Epithelial cell of proximal tubule (primary cell): ENCODE results near the gene ASTN2. TPM values are rescaled to one million over a fixed set of nuclear protein-coding genes. Genes with fewer than 3 reads are reported as not detected.
"Not testable (repeated sequence)": the region's sequence is repeated elsewhere in the genome, so short reads cannot be mapped to it uniquely, and the experiment has no call there.

Experiments used
- DNase-seq: peaks from one replicate; pipeline ENCODE4 v3.0.0-alpha.2; 2011; ENCODE audit warnings: low read depth
- H3K4me3 ChIP-seq: 2 replicates; pipeline ENCODE4 v1.5.1; 2011; ENCODE audit warnings: low read depth, mild to moderate bottlenecking, low read length
- total RNA-seq: library from RNA; depleted of rRNA; stranded (reverse); fragments of >200 nt; gene quantifications from 2 replicates; pipeline ENCODE4 v1.2.3, GENCODE V29; 2015
- TF ChIP-seq, protein P1 (sequence below): conservative IDR thresholded peaks from 2 replicates; pipeline ENCODE4 v1.5.1; 2012; ENCODE audit warnings: low read depth, mild to moderate bottlenecking, low read length

Gene ASTN2
- total RNA-seq, 1 donor from 2014 or later = 4.4 TPM

GRCh38 chr9:116928289-116928688 lies 486.6 kb downstream of the ASTN2 start:
- no peak for DNase-seq
- H3K4me3 ChIP-seq = no peak overlapping the region
- TF ChIP-seq, protein P1, sequence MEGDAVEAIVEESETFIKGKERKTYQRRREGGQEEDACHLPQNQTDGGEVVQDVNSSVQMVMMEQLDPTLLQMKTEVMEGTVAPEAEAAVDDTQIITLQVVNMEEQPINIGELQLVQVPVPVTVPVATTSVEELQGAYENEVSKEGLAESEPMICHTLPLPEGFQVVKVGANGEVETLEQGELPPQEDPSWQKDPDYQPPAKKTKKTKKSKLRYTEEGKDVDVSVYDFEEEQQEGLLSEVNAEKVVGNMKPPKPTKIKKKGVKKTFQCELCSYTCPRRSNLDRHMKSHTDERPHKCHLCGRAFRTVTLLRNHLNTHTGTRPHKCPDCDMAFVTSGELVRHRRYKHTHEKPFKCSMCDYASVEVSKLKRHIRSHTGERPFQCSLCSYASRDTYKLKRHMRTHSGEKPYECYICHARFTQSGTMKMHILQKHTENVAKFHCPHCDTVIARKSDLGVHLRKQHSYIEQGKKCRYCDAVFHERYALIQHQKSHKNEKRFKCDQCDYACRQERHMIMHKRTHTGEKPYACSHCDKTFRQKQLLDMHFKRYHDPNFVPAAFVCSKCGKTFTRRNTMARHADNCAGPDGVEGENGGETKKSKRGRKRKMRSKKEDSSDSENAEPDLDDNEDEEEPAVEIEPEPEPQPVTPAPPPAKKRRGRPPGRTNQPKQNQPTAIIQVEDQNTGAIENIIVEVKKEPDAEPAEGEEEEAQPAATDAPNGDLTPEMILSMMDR = no peak

DNA sequence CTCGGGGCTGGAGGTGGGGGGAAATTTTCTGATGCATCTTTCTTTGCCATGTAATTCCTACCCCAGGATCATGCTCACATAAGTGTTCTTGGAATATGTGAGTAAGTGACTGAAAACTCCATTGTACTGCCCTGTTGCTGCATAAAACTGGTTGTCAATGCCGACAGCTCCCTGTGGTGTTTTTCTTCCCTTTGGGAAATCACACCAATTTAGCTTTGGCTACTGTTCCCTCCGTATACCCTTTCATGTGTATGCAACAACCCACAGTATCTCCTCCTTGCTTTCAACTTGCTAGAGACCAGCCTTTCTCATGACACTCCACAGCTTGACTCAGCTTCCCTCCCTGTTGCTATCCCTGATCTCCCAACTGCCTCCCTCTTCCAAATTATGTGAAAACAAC lies 487.1 kb downstream of the ASTN2 start:
- TF ChIP-seq, protein P1 = no peak
- no peak for DNase-seq
- no peak overlapping the region for H3K4me3 ChIP-seq

GRCh38 chr9:116925121-116925520 lies 489.7 kb downstream of the ASTN2 start:
- no peak for DNase-seq
- no peak overlapping the region for H3K4me3 ChIP-seq

GRCh38 chr9:116924462-116925110 lies 490.3 kb downstream of the ASTN2 start:
- H3K4me3 ChIP-seq = no peak overlapping the region
- DNase-seq = no peak
- TF ChIP-seq, protein P1 = no peak

More at GRCh38 chr9:116925121-116925520, 489.7 kb downstream of the ASTN2 start:
- TF ChIP-seq, protein P1 = no peak

- not testable (repeated sequence) for H3K4me3 ChIP-seq, DNase-seq
These were observed 496.9 kb downstream of the ASTN2 start for GRCh38 chr9:116917895-116918508.

DNA sequence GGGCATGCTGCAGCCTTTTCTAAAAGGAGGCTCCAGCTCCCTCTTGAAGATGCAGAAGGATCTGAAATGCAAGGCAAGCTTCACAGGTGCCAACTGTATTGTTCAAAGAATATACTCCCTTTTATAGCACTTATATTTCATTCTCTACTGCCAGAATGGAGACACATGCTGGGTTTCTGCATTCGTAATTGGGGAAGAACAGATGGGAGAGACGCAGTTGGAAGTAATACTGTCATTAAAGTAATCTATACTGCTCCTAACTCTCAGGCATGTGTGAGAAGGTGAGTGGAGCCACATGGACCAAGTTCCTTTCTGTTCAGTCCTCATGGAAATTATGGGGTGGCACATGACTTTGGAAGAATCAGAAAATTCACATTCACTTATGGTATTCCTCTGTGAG lies 501.3 kb downstream of the ASTN2 start:
- DNase-seq = no peak
- H3K4me3 ChIP-seq = no peak overlapping the region
- TF ChIP-seq, protein P1 = no peak

- no peak overlapping the region for H3K4me3 ChIP-seq
- no peak for DNase-seq
- TF ChIP-seq, protein P1 = peak; percentile 34
These were observed 504.7 kb downstream of the ASTN2 start for GRCh38 chr9:116910201-116910600.
